ELF-1 (cell line): ENCODE measurements around the gene PPP6R1.
A peak's percentile ranks its signal among the peaks of the same experiment; 100 is the strongest.

ENCODE experiments used
- DNase-seq: peaks from one replicate; pipeline ENCODE4 v3.0.0-alpha.2; 2016; ENCODE audit warnings: low read depth, low spot score

PPP6R1 gene

GRCh38 chr19:55259540-55260210 is 858 bp upstream of the PPP6R1 start:
- no peak for DNase-seq

GRCh38 chr19:55258476-55258827 is 365 bp downstream of the PPP6R1 start:
- DNase-seq, result no peak

- DNase-seq, result peak; percentile 41
These were observed 1.1 kb downstream of the PPP6R1 start for GRCh38 chr19:55257461-55258420.

- DNase-seq, result no peak
These were observed 2.0 kb downstream of the PPP6R1 start for GRCh38 chr19:55256562-55257460.

GRCh38 chr19:55255618-55256423 is 3.0 kb downstream of the PPP6R1 start:
- DNase-seq, result no peak

- no peak for DNase-seq
These were observed 4.2 kb downstream of the PPP6R1 start for GRCh38 chr19:55254625-55254977.

- no peak for DNase-seq
These were observed 4.8 kb downstream of the PPP6R1 start for GRCh38 chr19:55253842-55254624.

- no peak for DNase-seq
These were observed 5.8 kb downstream of the PPP6R1 start for GRCh38 chr19:55252760-55253663.

- no peak for DNase-seq
These were observed 7.3 kb downstream of the PPP6R1 start for GRCh38 chr19:55251341-55252081.

- no peak for DNase-seq
These were observed 8.4 kb downstream of the PPP6R1 start for GRCh38 chr19:55250262-55251036.

- DNase-seq, result no peak
These were observed 9.0 kb downstream of the PPP6R1 start for GRCh38 chr19:55249841-55250240.

GRCh38 chr19:55248704-55249103 is 10.1 kb downstream of the PPP6R1 start:
- DNase-seq, result no peak

- DNase-seq, result no peak
These were observed 10.6 kb downstream of the PPP6R1 start for GRCh38 chr19:55248166-55248675.

GRCh38 chr19:55247621-55248099 is 11.2 kb downstream of the PPP6R1 start:
- no peak for DNase-seq

- DNase-seq, result no peak
These were observed 12.1 kb downstream of the PPP6R1 start for GRCh38 chr19:55246462-55247451.

- no peak for DNase-seq
These were observed 13.4 kb downstream of the PPP6R1 start for GRCh38 chr19:55245236-55245904.
